ENCODE data around the gene NAB2.

DNA sequence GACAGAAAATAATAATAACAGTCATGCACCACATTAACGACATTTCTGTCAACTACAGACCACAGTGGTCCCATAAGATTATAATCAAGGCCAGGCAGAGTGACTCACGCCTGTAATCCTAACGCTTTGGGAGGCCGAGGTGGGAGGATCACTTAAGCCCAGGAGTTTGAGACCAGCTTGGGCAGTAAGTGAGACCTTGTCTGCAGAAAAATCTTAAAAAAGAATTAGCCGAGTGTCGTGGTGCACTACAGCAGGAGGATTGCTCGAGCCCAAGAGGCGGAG is 8.6 kb downstream of the NAB2 start:
- TF ChIP-seq YY1 (IDR thresholded peaks at IDR 0.05; ENCODE audit: low read depth) = no peak
- TF ChIP-seq, protein P1, sequence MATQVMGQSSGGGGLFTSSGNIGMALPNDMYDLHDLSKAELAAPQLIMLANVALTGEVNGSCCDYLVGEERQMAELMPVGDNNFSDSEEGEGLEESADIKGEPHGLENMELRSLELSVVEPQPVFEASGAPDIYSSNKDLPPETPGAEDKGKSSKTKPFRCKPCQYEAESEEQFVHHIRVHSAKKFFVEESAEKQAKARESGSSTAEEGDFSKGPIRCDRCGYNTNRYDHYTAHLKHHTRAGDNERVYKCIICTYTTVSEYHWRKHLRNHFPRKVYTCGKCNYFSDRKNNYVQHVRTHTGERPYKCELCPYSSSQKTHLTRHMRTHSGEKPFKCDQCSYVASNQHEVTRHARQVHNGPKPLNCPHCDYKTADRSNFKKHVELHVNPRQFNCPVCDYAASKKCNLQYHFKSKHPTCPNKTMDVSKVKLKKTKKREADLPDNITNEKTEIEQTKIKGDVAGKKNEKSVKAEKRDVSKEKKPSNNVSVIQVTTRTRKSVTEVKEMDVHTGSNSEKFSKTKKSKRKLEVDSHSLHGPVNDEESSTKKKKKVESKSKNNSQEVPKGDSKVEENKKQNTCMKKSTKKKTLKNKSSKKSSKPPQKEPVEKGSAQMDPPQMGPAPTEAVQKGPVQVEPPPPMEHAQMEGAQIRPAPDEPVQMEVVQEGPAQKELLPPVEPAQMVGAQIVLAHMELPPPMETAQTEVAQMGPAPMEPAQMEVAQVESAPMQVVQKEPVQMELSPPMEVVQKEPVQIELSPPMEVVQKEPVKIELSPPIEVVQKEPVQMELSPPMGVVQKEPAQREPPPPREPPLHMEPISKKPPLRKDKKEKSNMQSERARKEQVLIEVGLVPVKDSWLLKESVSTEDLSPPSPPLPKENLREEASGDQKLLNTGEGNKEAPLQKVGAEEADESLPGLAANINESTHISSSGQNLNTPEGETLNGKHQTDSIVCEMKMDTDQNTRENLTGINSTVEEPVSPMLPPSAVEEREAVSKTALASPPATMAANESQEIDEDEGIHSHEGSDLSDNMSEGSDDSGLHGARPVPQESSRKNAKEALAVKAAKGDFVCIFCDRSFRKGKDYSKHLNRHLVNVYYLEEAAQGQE (IDR thresholded peaks at IDR 0.05; ENCODE audit: low read depth) = no peak
- TF ChIP-seq TAF1 (IDR thresholded peaks at IDR 0.05; ENCODE audit: low read depth) = no peak
- no peak for TF ChIP-seq EGR1 (IDR thresholded peaks at IDR 0.05)
- TF ChIP-seq EP300 (IDR thresholded peaks at IDR 0.05; ENCODE audit: borderline replicate concordance) = no peak
- no peak for TF ChIP-seq RAD21 (IDR thresholded peaks at IDR 0.05; ENCODE audit: low read depth)
- TF ChIP-seq TCF12 (IDR thresholded peaks at IDR 0.05; ENCODE audit: low read depth) = no peak
- no peak for TF ChIP-seq CEBPB (IDR thresholded peaks at IDR 0.05)
- TF ChIP-seq, protein P2, sequence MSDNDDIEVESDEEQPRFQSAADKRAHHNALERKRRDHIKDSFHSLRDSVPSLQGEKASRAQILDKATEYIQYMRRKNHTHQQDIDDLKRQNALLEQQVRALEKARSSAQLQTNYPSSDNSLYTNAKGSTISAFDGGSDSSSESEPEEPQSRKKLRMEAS (IDR thresholded peaks at IDR 0.05) = no peak
- no peak for TF ChIP-seq CREB1 (IDR thresholded peaks at IDR 0.05; ENCODE audit: low read depth)
- no peak for TF ChIP-seq TEAD4 (IDR thresholded peaks at IDR 0.05)
- TF ChIP-seq FOXM1 (IDR thresholded peaks at IDR 0.05; ENCODE audit: borderline replicate concordance, low read depth) = no peak
- no peak for TF ChIP-seq ZBTB7A (IDR thresholded peaks at IDR 0.05; ENCODE audit: low read depth)
- TF ChIP-seq, protein P3, sequence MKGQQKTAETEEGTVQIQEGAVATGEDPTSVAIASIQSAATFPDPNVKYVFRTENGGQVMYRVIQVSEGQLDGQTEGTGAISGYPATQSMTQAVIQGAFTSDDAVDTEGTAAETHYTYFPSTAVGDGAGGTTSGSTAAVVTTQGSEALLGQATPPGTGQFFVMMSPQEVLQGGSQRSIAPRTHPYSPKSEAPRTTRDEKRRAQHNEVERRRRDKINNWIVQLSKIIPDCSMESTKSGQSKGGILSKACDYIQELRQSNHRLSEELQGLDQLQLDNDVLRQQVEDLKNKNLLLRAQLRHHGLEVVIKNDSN (IDR thresholded peaks at IDR 0.05) = no peak

All from Ishikawa (cell line).